H1 (cell line): ENCODE measurements around the gene NAA60. TPM values are rescaled to one million over a fixed set of nuclear protein-coding genes. Genes with fewer than 3 reads are reported as not detected.
A peak's percentile ranks its signal among the peaks of the same experiment; 100 is the strongest.

Experiments
- ASH2L ChIP-seq: fragments of 200-600, 300-600 bp; sonication (generic); IDR thresholded peaks from one replicate; pipeline ENCODE4 v1.7.1; 2017; ENCODE audit warnings: low read length
- BACH1 ChIP-seq: IDR thresholded peaks from 2 replicates; pipeline ENCODE4 v1.6.1; 2012; ENCODE audit warnings: low read length, improper control_type of control experiment
- CBX8 ChIP-seq: fragments of 300-800, 300-1000 bp; sonication (generic); IDR thresholded peaks from 2 replicates; pipeline ENCODE4 v1.7.1; 2016; ENCODE audit warnings: low read depth, low read length, borderline replicate concordance
- CEBPB ChIP-seq: IDR thresholded peaks from 2 replicates; pipeline ENCODE4 v1.6.1; 2012; ENCODE audit warnings: low read depth, low read length
- CHD2 ChIP-seq: IDR thresholded peaks from 2 replicates; pipeline ENCODE4 v1.6.1; 2012; ENCODE audit warnings: low read length, improper control_type of control experiment
- E2F6 ChIP-seq: IDR thresholded peaks from 2 replicates; pipeline ENCODE4 v1.6.1; 2012; ENCODE audit warnings: inconsistent platforms
- EP300 ChIP-seq, 2 experiments: IDR thresholded peaks; 1 replicate in 1 of 2; 2 replicates in 1 of 2; pipeline ENCODE4 v1.6.1; 2011 to 2012; ENCODE audit warnings: low read depth in 2 of 2, low read length in 2 of 2, mild to moderate bottlenecking in 2 of 2, borderline replicate concordance in 1 of 2, inconsistent platforms in 1 of 2, moderate library complexity in 1 of 2
- FOSL1 ChIP-seq: IDR thresholded peaks from 2 replicates; pipeline ENCODE4 v1.6.1; 2011; ENCODE audit warnings: mild to moderate bottlenecking, low read depth, low read length, moderate library complexity; ENCODE audit not compliant: insufficient read depth
- JUN ChIP-seq: IDR thresholded peaks from 2 replicates; pipeline ENCODE4 v1.6.1; 2011; ENCODE audit warnings: low read depth, mild to moderate bottlenecking, improper control_type of control experiment, low read length
- KDM1A ChIP-seq: fragments of 200-600, 300-600 bp; sonication (generic); IDR thresholded peaks from 2 replicates; pipeline ENCODE4 v1.7.1; 2016; ENCODE audit warnings: mild to moderate bottlenecking, low read length, borderline replicate concordance
- KDM5A ChIP-seq: fragments of 200-600 bp; IDR thresholded peaks from 2 replicates; pipeline ENCODE4 v1.7.1; 2012; ENCODE audit warnings: mild to moderate bottlenecking, low read length, inconsistent platforms, mixed read lengths
- MAX ChIP-seq: IDR thresholded peaks from 2 replicates; pipeline ENCODE4 v1.6.1; 2012; ENCODE audit warnings: inconsistent platforms
- POU5F1 ChIP-seq: IDR thresholded peaks from 2 replicates; pipeline ENCODE4 v1.6.1; 2011; ENCODE audit warnings: low read depth, mild to moderate bottlenecking, low read length, moderate library complexity
- RAD21 ChIP-seq, 2 experiments: IDR thresholded peaks in 1 of 2; conservative IDR thresholded peaks in 1 of 2; 2 replicates each; pipeline ENCODE4 v1.6.1; 2011; ENCODE audit warnings: low read depth in 2 of 2, low read length in 2 of 2, improper control_type of control experiment in 1 of 2, inconsistent platforms in 1 of 2, mild to moderate bottlenecking in 1 of 2, moderate library complexity in 1 of 2
- RNF2 ChIP-seq: fragments of 200-900, 300-1000 bp; sonication (generic); IDR thresholded peaks from 2 replicates; pipeline ENCODE4 v1.7.1; 2016; ENCODE audit warnings: borderline replicate concordance, low read depth, mild to moderate bottlenecking, antibody characterized with exemption, low read length; ENCODE audit not compliant: poor library complexity, severe bottlenecking; ENCODE audit errors: missing control alignments
- RXRA ChIP-seq: IDR thresholded peaks from 2 replicates; pipeline ENCODE4 v1.6.1; 2011; ENCODE audit warnings: low read depth, mild to moderate bottlenecking, low read length, moderate library complexity; ENCODE audit not compliant: insufficient read depth
- SAP30 ChIP-seq: fragments of 300-600 bp; sonication (generic); IDR thresholded peaks from 2 replicates; pipeline ENCODE4 v1.7.1; 2012; ENCODE audit warnings: low read length, moderate library complexity, mild to moderate bottlenecking, inconsistent platforms; ENCODE audit not compliant: insufficient read depth, insufficient replicate concordance
- SP1 ChIP-seq: IDR thresholded peaks from 2 replicates; pipeline ENCODE4 v1.6.1; 2011; ENCODE audit warnings: low read depth, low read length
- SP2 ChIP-seq: IDR thresholded peaks from 2 replicates; pipeline ENCODE4 v1.6.1; 2012; ENCODE audit warnings: mild to moderate bottlenecking, low read length, inconsistent platforms
- SP4 ChIP-seq: IDR thresholded peaks from 2 replicates; pipeline ENCODE4 v1.6.1; 2012; ENCODE audit warnings: low read length, inconsistent platforms
- TAF1 ChIP-seq: IDR thresholded peaks from 2 replicates; pipeline ENCODE4 v1.6.1; 2011; ENCODE audit warnings: mild to moderate bottlenecking, low read depth, low read length
- TAF7 ChIP-seq: optimal IDR thresholded peaks from 2 replicates; pipeline ENCODE3; 2011; ENCODE audit warnings: low read depth, mild to moderate bottlenecking, inconsistent platforms, low read length, moderate library complexity, borderline replicate concordance
- TBP ChIP-seq: IDR thresholded peaks from 2 replicates; pipeline ENCODE4 v1.6.1; 2011; ENCODE audit warnings: low read depth, low read length, improper control_type of control experiment
- TCF12 ChIP-seq: IDR thresholded peaks from 2 replicates; pipeline ENCODE4 v1.6.1; 2011; ENCODE audit warnings: low read depth, mild to moderate bottlenecking, low read length
- ZNF274 ChIP-seq: IDR thresholded peaks from 2 replicates; pipeline ENCODE4 v1.7.0; 2012; ENCODE audit warnings: low read length, borderline replicate concordance; ENCODE audit errors: extremely low read depth
- polyA plus RNA-seq, 7 experiments: library from polyadenylated mRNA; depleted of rRNA in 3 of 7; stranded (reverse) in 5 of 7; unstranded in 2 of 7; fragments of >200 nt in 5 of 7; fragments of 200-250 nt in 2 of 7; gene quantifications; 1 replicate in 5 of 7; 2 replicates in 1 of 7; 4 replicates in 1 of 7; pipeline versions ENCODE4 v1.2.1 to v1.2.3, GENCODE V29; 2011 to 2013; ENCODE audit warnings: missing spikeins in 2 of 7, mixed read lengths in 2 of 7
- total RNA-seq: library from RNA; stranded (reverse); fragmentation: NEBNext Ultra II Directional; extraction: Animal tissue kit (Norgen Biotek cat#: 25700); gene quantifications from 2 replicates; pipeline ENCODE4 v1.2.1, GENCODE V29; 2021

NAA60 gene
- total and polyA plus RNA-seq, 2 of the 8 experiments (the other 6 are each of a cell fraction or from before 2014, with no cell fraction given) = 34.1 to 47.6 TPM

- TF ChIP-seq RXRA (no peak), KDM1A (no peak), FOSL1 (no peak), SAP30 (peak; percentile 51), TAF1 (no peak), TBP (no peak), ZNF274 (no peak), CHD2 (no peak), POU5F1 (no peak), RNF2 (no peak), TAF7 (no peak), KDM5A (no peak), BACH1 (no peak), JUN (no peak), CEBPB (no peak), E2F6 (no peak), CBX8 (no peak), ASH2L (no peak), EP300 (IDR thresholded peaks at IDR 0.05; ENCODE audit: borderline replicate concordance in 1 of 2, low read depth in 2 of 2, low read length in 2 of 2) (no peak), TCF12 (no peak), RAD21 (IDR thresholded peaks at IDR 0.05 in 1 of 2, conservative IDR thresholded peaks at IDR 0.05 in 1 of 2; ENCODE audit: low read depth in 2 of 2, low read length in 2 of 2) (no peak), SP4 (no peak), SP1 (no peak; the same call in 1 of the 2 replicates), SP2 (no peak), MAX (no peak)
Observed at GRCh38 chr16:3458278-3458851, 14.9 kb downstream of the NAA60 start (continued).
